Measurements from ENCODE around the gene SPC24.

DNA sequence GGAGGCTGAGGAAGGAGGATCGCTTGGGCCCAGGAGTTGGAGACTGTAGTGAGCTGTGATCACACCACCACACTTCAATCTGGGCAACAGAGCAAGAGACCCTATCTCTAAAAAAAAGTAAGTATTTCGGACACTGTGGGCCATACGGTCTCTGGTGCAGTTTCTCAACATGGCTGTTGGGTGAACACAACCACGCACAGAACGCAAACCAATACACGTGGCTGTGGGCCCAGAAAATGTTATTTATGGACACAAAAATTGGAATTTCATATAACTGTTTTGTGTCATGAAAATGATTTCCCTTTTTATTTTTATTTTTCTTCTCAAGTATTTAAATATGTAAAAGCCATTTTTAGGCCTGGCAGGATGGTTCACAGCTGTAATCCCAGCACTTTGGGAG, 46.8 kb downstream of the SPC24 start:
- TF ChIP-seq POLR2AphosphoS5 (IDR thresholded peaks at IDR 0.05) (no peak), EP300 (IDR thresholded peaks at IDR 0.05) (no peak), POLR2A (IDR thresholded peaks at IDR 0.05) (no peak)
- TF ChIP-seq, protein P1, sequence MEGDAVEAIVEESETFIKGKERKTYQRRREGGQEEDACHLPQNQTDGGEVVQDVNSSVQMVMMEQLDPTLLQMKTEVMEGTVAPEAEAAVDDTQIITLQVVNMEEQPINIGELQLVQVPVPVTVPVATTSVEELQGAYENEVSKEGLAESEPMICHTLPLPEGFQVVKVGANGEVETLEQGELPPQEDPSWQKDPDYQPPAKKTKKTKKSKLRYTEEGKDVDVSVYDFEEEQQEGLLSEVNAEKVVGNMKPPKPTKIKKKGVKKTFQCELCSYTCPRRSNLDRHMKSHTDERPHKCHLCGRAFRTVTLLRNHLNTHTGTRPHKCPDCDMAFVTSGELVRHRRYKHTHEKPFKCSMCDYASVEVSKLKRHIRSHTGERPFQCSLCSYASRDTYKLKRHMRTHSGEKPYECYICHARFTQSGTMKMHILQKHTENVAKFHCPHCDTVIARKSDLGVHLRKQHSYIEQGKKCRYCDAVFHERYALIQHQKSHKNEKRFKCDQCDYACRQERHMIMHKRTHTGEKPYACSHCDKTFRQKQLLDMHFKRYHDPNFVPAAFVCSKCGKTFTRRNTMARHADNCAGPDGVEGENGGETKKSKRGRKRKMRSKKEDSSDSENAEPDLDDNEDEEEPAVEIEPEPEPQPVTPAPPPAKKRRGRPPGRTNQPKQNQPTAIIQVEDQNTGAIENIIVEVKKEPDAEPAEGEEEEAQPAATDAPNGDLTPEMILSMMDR (IDR thresholded peaks at IDR 0.05), result no peak

Measured in gastroesophageal sphincter (tissue), 3 donors.